Upper lobe of left lung (tissue), 6 donors: ENCODE measurements around the gene PACSIN1. TPM values are rescaled to one million over a fixed set of nuclear protein-coding genes. Genes with fewer than 3 reads are reported as not detected.

Source experiments
- ATAC-seq, 2 donors: fragments of 200-7000 bp; cut with Tn5 transposase; one replicate each; pipeline ENCODE4 v1.9.1; 2022; ENCODE audit warnings: mild to moderate bottlenecking in 2 of 2, moderate library complexity in 2 of 2; ENCODE audit not compliant: low FRiP score in 2 of 2
- DNase-seq, 2 donors: peaks; one replicate each; pipeline ENCODE4 v3.0.0-alpha.2; 2019 to 2020
- H3K27ac ChIP-seq, 4 donors: fragments of 200-600 bp; sonication (generic); one replicate each; pipeline ENCODE4 v1.5.1; 2016 to 2019
- H3K27me3 ChIP-seq, 4 donors: fragments of 200-600 bp; sonication (generic); one replicate each; pipeline ENCODE4 v1.5.1; 2017 to 2019
- H3K36me3 ChIP-seq, 4 donors: fragments of 200-600 bp; sonication (generic); one replicate each; pipeline ENCODE4 v1.5.1; 2016 to 2019
- H3K4me1 ChIP-seq, 4 donors: fragments of 200-600 bp; sonication (generic); one replicate each; pipeline ENCODE4 v1.5.1; 2018 to 2019
- H3K4me3 ChIP-seq, 4 donors: fragments of 200-600 bp; sonication (generic); one replicate each; pipeline ENCODE4 v1.5.1; 2017 to 2019; ENCODE audit warnings: mild to moderate bottlenecking in 2 of 4, moderate library complexity in 1 of 4
- H3K9me3 ChIP-seq, 4 donors: fragments of 200-600 bp; sonication (generic); one replicate each; pipeline ENCODE4 v1.5.1; 2018 to 2019
- EP300 ChIP-seq, 4 donors: sonication (generic); formaldehyde crosslinking; IDR thresholded peaks; one replicate each; pipeline ENCODE4 v1.5.1; 2017; ENCODE audit warnings: antibody characterized with exemption in 4 of 4, control low read depth in 2 of 4
- POLR2A ChIP-seq, 4 donors: fragments of 450-650 bp; IDR thresholded peaks; one replicate each; pipeline ENCODE4 v1.5.1; 2016 to 2017; ENCODE audit warnings: antibody characterized with exemption in 4 of 4, mild to moderate bottlenecking in 2 of 4
- POLR2AphosphoS5 ChIP-seq, 2 donors: sonication (generic); formaldehyde crosslinking; IDR thresholded peaks; one replicate each; pipeline ENCODE4 v1.5.1; 2017; ENCODE audit warnings: antibody characterized with exemption in 2 of 2
- WGBS, 2 donors: methylation state at CpG; one replicate each; pipeline ENCODE4 v1.1.5; 2017 to 2018; 5-methylcytosine and 5-hydroxymethylcytosine counted together
- total RNA-seq, 6 donors: library from RNA; depleted of rRNA in 4 of 6; stranded (reverse); fragments of >200 nt in 4 of 6; gene quantifications; one replicate each; pipeline versions ENCODE4 v1.1.0 to v1.2.1, GENCODE V29; 2016 to 2021
- TF ChIP-seq, protein P1 (sequence below), 6 experiments: fragments of 450-650 bp in 4 of 6; fragments of 200-600 bp in 2 of 6; sonication (generic) in 2 of 6; IDR thresholded peaks; one replicate each; pipeline ENCODE4 v1.5.1; 2016 to 2019; ENCODE audit warnings: antibody characterized with exemption in 6 of 6
- donor health status: DM: no; HTN: no; CAD: no; lungs with moderate emphysema.
- donor health status: DM: no; HTN: yes; CAD: no; lungs with severe emphysema.

Gene PACSIN1
- total RNA-seq, 6 donors from 2014 or later = 0.06 to 3.0 (median 0.17) TPM; not detected in 3

DNA sequence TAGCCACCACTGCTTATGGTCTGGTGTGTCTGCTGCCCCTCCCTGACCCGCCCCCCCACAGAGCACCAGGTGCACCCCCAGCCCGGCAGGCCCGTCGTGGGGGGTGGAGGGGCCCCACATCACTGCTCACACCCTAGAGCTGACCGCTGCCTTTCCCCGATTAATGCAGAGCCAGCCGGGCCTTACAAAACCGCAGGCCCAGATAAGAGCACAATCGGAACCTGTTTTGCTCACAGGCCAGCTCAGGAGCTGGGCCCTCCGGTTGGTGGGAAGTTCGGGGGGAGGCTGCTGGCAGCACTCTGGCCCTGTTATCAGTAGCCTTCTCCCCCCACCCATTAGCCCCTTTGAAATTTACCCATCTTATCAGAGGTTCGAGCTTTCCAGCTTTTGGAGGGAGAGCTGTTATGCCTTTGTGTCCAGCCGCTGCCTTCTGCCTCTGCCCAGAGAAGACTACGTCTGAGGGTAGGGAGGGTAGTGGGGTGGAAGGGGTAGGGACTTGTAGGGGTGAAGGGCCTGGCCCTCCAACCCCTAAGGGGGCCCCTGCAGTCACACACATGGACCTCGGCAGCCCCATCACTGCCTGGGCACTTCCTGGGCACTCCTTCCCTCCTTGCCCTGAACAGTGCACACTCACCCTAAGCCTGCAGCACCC, 97.1 kb downstream of the PACSIN1 start:
- no peaks in the 10 kb centered on the region for H3K27me3 ChIP-seq
- no peaks in the 10 kb centered on the region for H3K36me3 ChIP-seq
- ATAC-seq = no peak
- WGBS, 2 donors = 62 to 68% methylated on average over 12 to 15 of the region's 15 CpGs
- peaks cover 0 to 6% (median 0%) of the 10 kb centered on the region in 4 donors for H3K4me1 ChIP-seq
- DNase-seq = peak in 1 of 2 donors; percentile 34
- TF ChIP-seq, protein P1, sequence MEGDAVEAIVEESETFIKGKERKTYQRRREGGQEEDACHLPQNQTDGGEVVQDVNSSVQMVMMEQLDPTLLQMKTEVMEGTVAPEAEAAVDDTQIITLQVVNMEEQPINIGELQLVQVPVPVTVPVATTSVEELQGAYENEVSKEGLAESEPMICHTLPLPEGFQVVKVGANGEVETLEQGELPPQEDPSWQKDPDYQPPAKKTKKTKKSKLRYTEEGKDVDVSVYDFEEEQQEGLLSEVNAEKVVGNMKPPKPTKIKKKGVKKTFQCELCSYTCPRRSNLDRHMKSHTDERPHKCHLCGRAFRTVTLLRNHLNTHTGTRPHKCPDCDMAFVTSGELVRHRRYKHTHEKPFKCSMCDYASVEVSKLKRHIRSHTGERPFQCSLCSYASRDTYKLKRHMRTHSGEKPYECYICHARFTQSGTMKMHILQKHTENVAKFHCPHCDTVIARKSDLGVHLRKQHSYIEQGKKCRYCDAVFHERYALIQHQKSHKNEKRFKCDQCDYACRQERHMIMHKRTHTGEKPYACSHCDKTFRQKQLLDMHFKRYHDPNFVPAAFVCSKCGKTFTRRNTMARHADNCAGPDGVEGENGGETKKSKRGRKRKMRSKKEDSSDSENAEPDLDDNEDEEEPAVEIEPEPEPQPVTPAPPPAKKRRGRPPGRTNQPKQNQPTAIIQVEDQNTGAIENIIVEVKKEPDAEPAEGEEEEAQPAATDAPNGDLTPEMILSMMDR (IDR thresholded peaks at IDR 0.05) = no peak
- no peak for TF ChIP-seq POLR2AphosphoS5 (IDR thresholded peaks at IDR 0.05)
- TF ChIP-seq POLR2A (IDR thresholded peaks at IDR 0.05) = no peak
- TF ChIP-seq EP300 (IDR thresholded peaks at IDR 0.05) = no peak
- no peak overlapping the region for H3K4me3 ChIP-seq
- peaks cover 0 to 3% (median 0%) of the 10 kb centered on the region in 4 donors for H3K9me3 ChIP-seq
- no peak overlapping the region for H3K27ac ChIP-seq

DNA sequence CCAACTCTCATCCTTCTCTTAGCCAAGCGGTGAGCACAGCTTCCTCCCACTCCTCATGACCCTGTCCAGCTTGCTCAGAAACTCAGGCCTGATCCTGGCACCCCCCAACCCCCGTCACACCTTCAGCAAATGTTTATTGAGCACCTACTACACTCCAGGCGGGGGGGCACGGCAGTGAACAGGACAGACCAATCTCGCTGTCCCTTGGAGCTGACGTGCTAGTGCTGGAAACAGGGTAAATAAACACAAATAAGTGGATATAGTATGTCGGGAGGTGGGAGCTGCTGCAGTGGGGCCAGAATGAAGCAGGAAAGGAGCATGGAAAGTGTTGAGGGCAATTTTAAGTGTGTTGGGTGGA, 97.6 kb downstream of the PACSIN1 start:
- ATAC-seq (no peak), DNase-seq (no peak)
- no peaks in the 10 kb centered on the region for H3K27me3 ChIP-seq
- H3K36me3 ChIP-seq = no peaks in the 10 kb centered on the region
- H3K27ac ChIP-seq = no peak overlapping the region
- WGBS, 2 donors = 55 to 79% methylated on average over 7 of the region's 7 CpGs
- H3K4me1 ChIP-seq = peaks cover 0 to 6% (median 0%) of the 10 kb centered on the region in 4 donors
- no peak overlapping the region for H3K4me3 ChIP-seq
- no peaks in the 10 kb centered on the region for H3K9me3 ChIP-seq
- TF ChIP-seq EP300 (IDR thresholded peaks at IDR 0.05) (no peak), POLR2AphosphoS5 (IDR thresholded peaks at IDR 0.05) (no peak), POLR2A (IDR thresholded peaks at IDR 0.05) (no peak)
- TF ChIP-seq, protein P1 (IDR thresholded peaks at IDR 0.05) = no peak

DNA sequence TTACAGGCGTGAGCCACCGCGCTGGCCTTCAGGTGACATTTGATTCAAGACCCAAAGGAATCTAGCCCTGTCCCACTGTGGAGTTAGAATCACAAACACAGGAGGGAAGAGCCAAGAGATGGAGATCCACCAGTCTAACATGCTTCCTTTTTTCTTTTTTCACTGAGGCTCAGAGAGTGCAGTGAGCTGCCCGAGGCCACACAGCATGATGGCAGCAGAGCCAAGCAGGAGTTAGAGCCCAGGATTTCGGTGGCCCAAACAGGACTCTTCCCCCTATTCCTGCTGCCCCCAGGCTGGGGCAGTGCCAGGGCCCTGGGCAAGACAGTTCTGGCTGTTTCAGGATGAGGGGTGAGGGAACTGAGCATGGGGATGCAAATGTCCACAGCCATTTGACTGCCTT, 98.3 kb downstream of the PACSIN1 start:
- Histone ChIP-seq H3K27me3 (no peaks in the 10 kb centered on the region), H3K36me3 (no peaks in the 10 kb centered on the region), H3K4me1 (peaks cover 0 to 6% (median 0%) of the 10 kb centered on the region in 4 donors), H3K9me3 (no peaks in the 10 kb centered on the region), H3K4me3 (no peak overlapping the region), H3K27ac (no peak overlapping the region)
- no peak for ATAC-seq
- TF ChIP-seq, protein P1 (IDR thresholded peaks at IDR 0.05) = no peak
- TF ChIP-seq POLR2AphosphoS5 (IDR thresholded peaks at IDR 0.05) = no peak
- TF ChIP-seq POLR2A (IDR thresholded peaks at IDR 0.05) = no peak
- TF ChIP-seq EP300 (IDR thresholded peaks at IDR 0.05) = no peak
- WGBS, 2 donors = 91 to 94% methylated on average over 4 to 5 of the region's 5 CpGs
- no peak for DNase-seq

DNA sequence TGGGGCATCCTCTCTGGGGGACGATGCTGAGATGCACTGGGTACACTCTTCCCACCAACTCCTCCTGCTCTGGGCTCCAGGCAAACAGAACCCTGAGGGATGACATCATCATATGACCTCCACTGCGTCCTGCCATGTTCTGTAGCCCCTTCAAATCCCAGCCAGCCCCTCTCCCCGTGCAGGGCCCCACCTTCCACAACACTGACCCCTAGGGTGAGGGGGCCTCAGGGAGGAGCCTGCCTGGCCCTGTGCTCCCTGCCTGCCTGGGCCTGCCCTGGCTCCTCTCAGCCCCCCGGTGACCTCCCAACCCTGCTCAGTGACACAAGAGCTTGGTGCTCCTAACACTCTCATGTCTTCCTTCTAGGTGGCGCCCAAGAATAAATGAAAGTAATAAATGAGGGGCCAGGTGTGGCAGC, 99.9 kb downstream of the PACSIN1 start:
- Histone ChIP-seq H3K4me1 (peaks cover 0 to 2% (median 0%) of the 10 kb centered on the region in 4 donors), H3K9me3 (no peaks in the 10 kb centered on the region), H3K4me3 (no peak overlapping the region), H3K27ac (no peak overlapping the region), H3K36me3 (no peaks in the 10 kb centered on the region), H3K27me3 (no peaks in the 10 kb centered on the region)
- 61 to 96% methylated on average over 2 to 5 of the region's 5 CpGs for WGBS, 2 donors
- no peak for DNase-seq
- no peak for ATAC-seq
- TF ChIP-seq, protein P1 (IDR thresholded peaks at IDR 0.05) = no peak
- TF ChIP-seq POLR2AphosphoS5 (IDR thresholded peaks at IDR 0.05) = no peak
- no peak for TF ChIP-seq POLR2A (IDR thresholded peaks at IDR 0.05)
- no peak for TF ChIP-seq EP300 (IDR thresholded peaks at IDR 0.05)
